B cell (primary cell): Measurements from ENCODE around the gene FEV. TPM values are rescaled to one million over a fixed set of nuclear protein-coding genes. Genes with fewer than 3 reads are reported as not detected.

Experiments
- ATAC-seq: fragments of 200-7000 bp; cut with Tn5 transposase; one replicate; pipeline ENCODE4 v1.10.0; 2021; ENCODE audit warnings: low read depth, mild to moderate bottlenecking, moderate number of reproducible peaks, moderate library complexity
- CTCF ChIA-PET: fragments of 350-600 bp; sonication (Branson Sonifier 250); formaldehyde crosslinking; loops from one replicate; lab custom pipeline; 2021; ENCODE audit warnings: antibody characterized with exemption, inconsistent platforms; lab: Charles Lee
- POLR2A ChIA-PET: fragments of 350-600 bp; sonication (Branson Sonifier 250); formaldehyde crosslinking; loops from one replicate; lab custom pipeline; 2021; ENCODE audit warnings: antibody characterized with exemption; lab: Charles Lee
- DNase-seq: peaks from one replicate; pipeline ENCODE4 v3.0.0; 2013
- H2AFZ ChIP-seq: 2 replicates; pipeline ENCODE4 v1.6.1; 2012; ENCODE audit warnings: mild to moderate bottlenecking, low read depth, low read length; ENCODE audit not compliant: insufficient read depth, poor library complexity, severe bottlenecking
- H3K27ac ChIP-seq, 2 donors: 1 replicate in 1 of 2; 2 replicates in 1 of 2; pipeline ENCODE4 v1.5.1; 2012 to 2013; ENCODE audit warnings: low read length in 2 of 2, mild to moderate bottlenecking in 2 of 2, moderate library complexity in 1 of 2
- H3K27me3 ChIP-seq, 4 experiments: fragments of 200-600 bp in 1 of 4; sonication (generic) in 1 of 4; replicated peaks in 1 of 4; 1 replicate in 2 of 4; 2 replicates in 2 of 4; pipeline versions ENCODE4 v1.6.1 to v1.7.0; 2013 to 2016; ENCODE audit warnings: low read length in 3 of 4, mild to moderate bottlenecking in 2 of 4, mixed read lengths in 1 of 4, moderate library complexity in 1 of 4; ENCODE audit not compliant: insufficient read depth in 4 of 4, control insufficient read depth in 3 of 4; ENCODE audit errors: control extremely low read depth in 1 of 4
- H3K36me3 ChIP-seq, 2 experiments: replicated peaks in 1 of 2; 1 replicate in 1 of 2; 2 replicates in 1 of 2; pipeline versions ENCODE4 v1.6.1 to v1.7.1; 2013; ENCODE audit warnings: low read length in 1 of 2; ENCODE audit not compliant: insufficient read depth in 2 of 2, control insufficient read depth in 1 of 2; ENCODE audit errors: control extremely low read depth in 1 of 2, extremely low read depth in 1 of 2
- H3K4me1 ChIP-seq, 2 donors: fragments of 200-600 bp in 1 of 2; sonication (generic) in 1 of 2; 1 replicate in 1 of 2; 2 replicates in 1 of 2; pipeline versions ENCODE4 v1.5.1 to v1.6.1; 2013 to 2017; ENCODE audit warnings: low read length in 2 of 2; ENCODE audit not compliant: control insufficient read depth in 2 of 2, insufficient read depth in 2 of 2
- H3K4me2 ChIP-seq: replicated peaks from 2 replicates; pipeline ENCODE3; 2012; ENCODE audit warnings: mild to moderate bottlenecking, low read depth, low read length; ENCODE audit not compliant: poor library complexity, severe bottlenecking
- H3K4me3 ChIP-seq, 5 experiments: fragments of 200-600 bp in 1 of 5; sonication (generic) in 1 of 5; 1 replicate in 3 of 5; 2 replicates in 2 of 5; pipeline versions ENCODE4 v1.5.1 to v1.7.0; 2011 to 2016; ENCODE audit warnings: low read length in 4 of 5, mild to moderate bottlenecking in 4 of 5, low read depth in 2 of 5, control low read depth in 1 of 5, moderate library complexity in 1 of 5; ENCODE audit not compliant: insufficient read depth in 1 of 5; ENCODE audit errors: control extremely low read depth in 1 of 5, extremely low read depth in 1 of 5
- H3K79me2 ChIP-seq: fragments of 200-600 bp; sonication (generic); one replicate; pipeline ENCODE4 v1.6.0; 2016; ENCODE audit warnings: low read length; ENCODE audit not compliant: control insufficient read depth, insufficient read depth
- H3K9ac ChIP-seq: fragments of 200-600 bp; sonication (generic); 2 replicates; pipeline ENCODE4 v1.6.1; 2017; ENCODE audit warnings: mild to moderate bottlenecking, low read length, moderate library complexity
- H3K9me3 ChIP-seq, 3 donors: one replicate each; pipeline versions ENCODE4 v1.6.1 to v1.7.1; 2013; ENCODE audit warnings: low read length in 2 of 3; ENCODE audit not compliant: control insufficient read depth in 2 of 3, insufficient read depth in 1 of 3; ENCODE audit errors: control extremely low read depth in 1 of 3
- H4K20me1 ChIP-seq: 2 replicates; pipeline ENCODE4 v1.6.0; 2012; ENCODE audit warnings: mild to moderate bottlenecking, low read length; ENCODE audit not compliant: insufficient read depth, control insufficient read depth, poor library complexity, severe bottlenecking
- H3K27ac Mint-ChIP-seq: one replicate; pipeline ENCODE4 v1.8.0; 2021; ENCODE audit warnings: mixed read lengths
- H3K27me3 Mint-ChIP-seq: one replicate; pipeline ENCODE4 v1.8.0; 2021; ENCODE audit warnings: mixed read lengths
- H3K4me1 Mint-ChIP-seq: one replicate; pipeline ENCODE4 v1.8.0; 2021; ENCODE audit warnings: mixed read lengths
- H3K4me3 Mint-ChIP-seq: one replicate; pipeline ENCODE4 v1.8.0; 2021; ENCODE audit warnings: mixed read lengths
- H3K9me3 Mint-ChIP-seq: one replicate; pipeline ENCODE4 v1.8.0; 2022; ENCODE audit warnings: mixed read lengths; ENCODE audit not compliant: insufficient read depth
- EZH2 ChIP-seq: IDR thresholded peaks from 2 replicates; pipeline ENCODE4 v1.6.1; 2012; ENCODE audit warnings: borderline replicate concordance, low read depth, mild to moderate bottlenecking, moderate library complexity, low read length; ENCODE audit not compliant: insufficient read depth, poor library complexity, severe bottlenecking
- WGBS: methylation state at CpG from one replicate; pipeline ENCODE4 v1.1.5; 2013; ENCODE audit warnings: missing lambda C conversion rate; ENCODE audit not compliant: insufficient coverage; 5-methylcytosine and 5-hydroxymethylcytosine counted together
- intact Hi-C: fragments of 100-400 bp; cut with micrococcal nuclease; formaldehyde crosslinking; loops from one replicate; pipeline ENCODE4 v1.10.0; 2022
- polyA plus RNA-seq: library from polyadenylated mRNA; depleted of rRNA; stranded (reverse); fragments of >200 nt; gene quantifications from 2 replicates; pipeline ENCODE4 v1.2.3, GENCODE V29; 2012
- total RNA-seq, 2 donors: library from RNA; stranded (reverse); fragments of 120-200 nt in 1 of 2; gene quantifications; 1 replicate in 1 of 2; 2 replicates in 1 of 2; pipeline versions ENCODE4 v1.2.3 to v1.2.4, GENCODE V29; 2013 to 2022
- TF ChIP-seq, protein P1 (sequence below): fragments of 200-600 bp; IDR thresholded peaks from one replicate; pipeline ENCODE4 v1.8.0; 2022; ENCODE audit warnings: antibody characterized with exemption, mild to moderate bottlenecking

Gene FEV
- total and polyA plus RNA-seq, 2 donors (not counting 1 experiment from before 2014, with no cell fraction given): not detected

DNA sequence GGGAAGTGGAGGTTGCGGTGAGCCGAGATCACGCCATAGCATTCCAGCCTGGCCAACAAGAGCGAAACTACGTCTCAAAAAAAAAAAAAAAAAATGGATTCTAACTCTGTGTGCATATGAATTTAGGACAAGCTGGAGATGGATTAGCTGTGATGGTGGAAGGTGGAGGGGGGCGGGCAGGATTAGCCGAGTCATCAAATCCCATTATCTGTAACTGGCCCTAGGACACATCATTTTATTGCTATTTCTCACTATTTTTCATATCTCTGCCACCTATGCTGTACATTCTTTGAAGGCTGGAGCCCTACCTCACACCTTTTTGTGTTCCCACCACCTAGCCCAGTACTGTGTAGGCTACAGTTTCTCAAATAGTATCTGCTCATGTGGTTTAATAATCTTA, 32.8 kb downstream of the FEV start:
- Mint-ChIP-seq H3K4me3 (no peak overlapping the region), H3K27ac (no peak overlapping the region), H3K9me3 (no peaks in the 10 kb centered on the region), H3K4me1 (no peaks in the 10 kb centered on the region), H3K27me3 (peaks cover 57% of the 10 kb centered on the region)
- ATAC-seq (no peak), DNase-seq (no peak)
- Histone ChIP-seq H3K9me3 (peaks cover 0 to 3% (median 0%) of the 10 kb centered on the region in 3 donors), H3K4me3 (no peak overlapping the region), H3K4me2 (no peak overlapping the region), H3K27me3 (peaks cover 0 to 23% (median 1%) of the 10 kb centered on the region in 4 experiments), H3K27ac (no peak overlapping the region), H4K20me1 (no peaks in the 10 kb centered on the region), H3K36me3 (no peaks in the 10 kb centered on the region), H2AFZ (no peak overlapping the region), H3K79me2 (no peaks in the 10 kb centered on the region), H3K9ac (no peak overlapping the region), H3K4me1 (no peaks in the 10 kb centered on the region)
- intact Hi-C loops: no loop called here
- WGBS: 98% methylated on average over 5 of the region's 7 CpGs
- ChIA-PET CTCF (interaction anchor here (1.4 kb wide), 1 partner anchor 75 kb away, joined by 3 read pairs; no protein-coding TSS in a partner anchor), POLR2A (no interaction called here)
- TF ChIP-seq, protein P1, sequence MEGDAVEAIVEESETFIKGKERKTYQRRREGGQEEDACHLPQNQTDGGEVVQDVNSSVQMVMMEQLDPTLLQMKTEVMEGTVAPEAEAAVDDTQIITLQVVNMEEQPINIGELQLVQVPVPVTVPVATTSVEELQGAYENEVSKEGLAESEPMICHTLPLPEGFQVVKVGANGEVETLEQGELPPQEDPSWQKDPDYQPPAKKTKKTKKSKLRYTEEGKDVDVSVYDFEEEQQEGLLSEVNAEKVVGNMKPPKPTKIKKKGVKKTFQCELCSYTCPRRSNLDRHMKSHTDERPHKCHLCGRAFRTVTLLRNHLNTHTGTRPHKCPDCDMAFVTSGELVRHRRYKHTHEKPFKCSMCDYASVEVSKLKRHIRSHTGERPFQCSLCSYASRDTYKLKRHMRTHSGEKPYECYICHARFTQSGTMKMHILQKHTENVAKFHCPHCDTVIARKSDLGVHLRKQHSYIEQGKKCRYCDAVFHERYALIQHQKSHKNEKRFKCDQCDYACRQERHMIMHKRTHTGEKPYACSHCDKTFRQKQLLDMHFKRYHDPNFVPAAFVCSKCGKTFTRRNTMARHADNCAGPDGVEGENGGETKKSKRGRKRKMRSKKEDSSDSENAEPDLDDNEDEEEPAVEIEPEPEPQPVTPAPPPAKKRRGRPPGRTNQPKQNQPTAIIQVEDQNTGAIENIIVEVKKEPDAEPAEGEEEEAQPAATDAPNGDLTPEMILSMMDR: no peak
- no peak for TF ChIP-seq EZH2

DNA sequence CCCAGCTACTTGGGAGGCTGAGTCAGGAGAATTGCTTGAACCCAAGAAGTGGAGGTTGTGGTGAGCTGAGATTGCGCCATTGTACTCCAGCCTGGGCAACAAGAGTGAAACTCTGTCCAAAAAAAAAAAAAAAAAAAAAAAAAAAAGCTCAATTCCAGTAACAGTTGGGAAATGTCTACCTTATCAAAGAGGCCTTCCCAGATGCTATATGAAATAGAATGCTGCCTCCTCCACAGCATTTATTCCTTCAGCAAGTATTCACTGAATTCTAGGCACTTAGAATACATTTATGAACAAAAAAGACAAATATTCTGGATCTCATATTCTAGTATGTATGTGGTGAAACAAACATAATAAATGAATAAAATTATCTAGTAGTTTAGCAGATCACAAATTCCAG, 38.4 kb downstream of the FEV start:
- no peaks in the 10 kb centered on the region for H4K20me1 ChIP-seq
- Mint-ChIP-seq H3K27me3 (peaks cover 53% of the 10 kb centered on the region), H3K9me3 (no peaks in the 10 kb centered on the region), H3K27ac (no peak overlapping the region), H3K4me3 (no peak overlapping the region), H3K4me1 (no peaks in the 10 kb centered on the region)
- no peaks in the 10 kb centered on the region for H3K36me3 ChIP-seq
- H3K27me3 ChIP-seq: peaks cover 0 to 31% (median 13%) of the 10 kb centered on the region in 4 experiments
- CTCF ChIA-PET: no interaction called here
- ATAC-seq: no peak
- no peak overlapping the region for H3K9ac ChIP-seq
- H3K4me1 ChIP-seq: no peaks in the 10 kb centered on the region
- no peaks in the 10 kb centered on the region for H3K9me3 ChIP-seq
- intact Hi-C loops: no loop called here
- no peak for TF ChIP-seq EZH2
- TF ChIP-seq, protein P1: no peak
- H3K27ac ChIP-seq: no peak overlapping the region
- no peaks in the 10 kb centered on the region for H3K79me2 ChIP-seq
- H3K4me3 ChIP-seq: no peak overlapping the region
- DNase-seq: no peak
- no peak overlapping the region for H2AFZ ChIP-seq
- no CpG with 5 or more reads among the region's 1 CpG for WGBS
- H3K4me2 ChIP-seq: no peak overlapping the region
- POLR2A ChIA-PET: no interaction called here
